ENCODE results near the gene ACP3. TPM values are rescaled to one million over a fixed set of nuclear protein-coding genes. Genes with fewer than 3 reads are reported as not detected.

Gene ACP3
- total RNA-seq, 1 donor from 2014 or later, result not detected

DNA sequence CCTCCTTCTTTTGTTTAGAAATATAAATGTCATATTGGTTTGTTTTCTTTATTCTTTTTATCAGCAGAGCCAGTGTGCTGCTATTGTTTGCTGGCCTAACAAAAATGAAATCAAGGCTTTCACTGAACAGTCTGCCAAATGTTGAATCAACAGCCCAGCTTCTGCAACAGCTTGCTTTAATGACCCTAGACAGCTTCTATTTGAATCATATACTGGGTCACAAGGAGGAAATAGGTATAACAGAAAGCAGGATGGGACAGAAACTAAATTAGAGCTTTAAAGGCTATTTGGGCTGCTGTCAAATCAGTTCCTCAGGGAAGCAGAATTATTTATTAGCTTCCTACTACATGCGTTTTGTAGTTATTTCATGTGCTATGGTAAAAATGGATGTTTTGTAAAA, 88.0 kb downstream of the ACP3 start:
- no peak for TF ChIP-seq EZH2 (IDR thresholded peaks at IDR 0.05; ENCODE audit: insufficient read depth, low read length)
- TF ChIP-seq, protein P1, sequence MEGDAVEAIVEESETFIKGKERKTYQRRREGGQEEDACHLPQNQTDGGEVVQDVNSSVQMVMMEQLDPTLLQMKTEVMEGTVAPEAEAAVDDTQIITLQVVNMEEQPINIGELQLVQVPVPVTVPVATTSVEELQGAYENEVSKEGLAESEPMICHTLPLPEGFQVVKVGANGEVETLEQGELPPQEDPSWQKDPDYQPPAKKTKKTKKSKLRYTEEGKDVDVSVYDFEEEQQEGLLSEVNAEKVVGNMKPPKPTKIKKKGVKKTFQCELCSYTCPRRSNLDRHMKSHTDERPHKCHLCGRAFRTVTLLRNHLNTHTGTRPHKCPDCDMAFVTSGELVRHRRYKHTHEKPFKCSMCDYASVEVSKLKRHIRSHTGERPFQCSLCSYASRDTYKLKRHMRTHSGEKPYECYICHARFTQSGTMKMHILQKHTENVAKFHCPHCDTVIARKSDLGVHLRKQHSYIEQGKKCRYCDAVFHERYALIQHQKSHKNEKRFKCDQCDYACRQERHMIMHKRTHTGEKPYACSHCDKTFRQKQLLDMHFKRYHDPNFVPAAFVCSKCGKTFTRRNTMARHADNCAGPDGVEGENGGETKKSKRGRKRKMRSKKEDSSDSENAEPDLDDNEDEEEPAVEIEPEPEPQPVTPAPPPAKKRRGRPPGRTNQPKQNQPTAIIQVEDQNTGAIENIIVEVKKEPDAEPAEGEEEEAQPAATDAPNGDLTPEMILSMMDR (IDR thresholded peaks at IDR 0.05; ENCODE audit: insufficient read depth, low read depth, low read length), result no peak
- no peak overlapping the region for H3K4me3 ChIP-seq (ENCODE audit: insufficient read depth, low read depth, low read length)
- no peak overlapping the region for H3K4me3 Mint-ChIP-seq (ENCODE audit: unreplicated experiment)
- no peaks in the 10 kb centered on the region for H3K36me3 Mint-ChIP-seq (ENCODE audit: low read depth, unreplicated experiment)
- DNase-seq (ENCODE audit: low read depth), result no peak
- no peaks in the 10 kb centered on the region for H3K79me2 ChIP-seq (ENCODE audit: insufficient read depth, low read length)
- H2AFZ ChIP-seq (ENCODE audit: low read depth, low read length), result no peak overlapping the region
- H3K9me3 Mint-ChIP-seq (ENCODE audit: unreplicated experiment), result no peaks in the 10 kb centered on the region
- no peaks in the 10 kb centered on the region for H3K36me3 ChIP-seq (ENCODE audit: insufficient read depth, low read length)
- no peak for FAIRE-seq
- no peak overlapping the region for H3K27ac Mint-ChIP-seq (ENCODE audit: unreplicated experiment)
- peaks cover 8% of the 10 kb centered on the region for H3K27me3 ChIP-seq (ENCODE audit: insufficient read depth, low read length)
- no peak overlapping the region for H3K27ac ChIP-seq (ENCODE audit: low read depth, low read length)
- H3K4me1 ChIP-seq (ENCODE audit: insufficient read depth, low read length), result no peaks in the 10 kb centered on the region
- no peaks in the 10 kb centered on the region for H3K4me1 Mint-ChIP-seq (ENCODE audit: low read depth, unreplicated experiment)
- H3K9me3 ChIP-seq (ENCODE audit: insufficient read depth, low read depth, low read length), result no peaks in the 10 kb centered on the region
- H4K20me1 ChIP-seq (ENCODE audit: insufficient read depth, low read length), result no peaks in the 10 kb centered on the region
- no peak overlapping the region for H3K9ac ChIP-seq (ENCODE audit: low read length)
- H3K27me3 Mint-ChIP-seq (ENCODE audit: low read depth, unreplicated experiment), result no peaks in the 10 kb centered on the region
- no peak overlapping the region for H3K4me2 ChIP-seq (ENCODE audit: low read length)

DNA sequence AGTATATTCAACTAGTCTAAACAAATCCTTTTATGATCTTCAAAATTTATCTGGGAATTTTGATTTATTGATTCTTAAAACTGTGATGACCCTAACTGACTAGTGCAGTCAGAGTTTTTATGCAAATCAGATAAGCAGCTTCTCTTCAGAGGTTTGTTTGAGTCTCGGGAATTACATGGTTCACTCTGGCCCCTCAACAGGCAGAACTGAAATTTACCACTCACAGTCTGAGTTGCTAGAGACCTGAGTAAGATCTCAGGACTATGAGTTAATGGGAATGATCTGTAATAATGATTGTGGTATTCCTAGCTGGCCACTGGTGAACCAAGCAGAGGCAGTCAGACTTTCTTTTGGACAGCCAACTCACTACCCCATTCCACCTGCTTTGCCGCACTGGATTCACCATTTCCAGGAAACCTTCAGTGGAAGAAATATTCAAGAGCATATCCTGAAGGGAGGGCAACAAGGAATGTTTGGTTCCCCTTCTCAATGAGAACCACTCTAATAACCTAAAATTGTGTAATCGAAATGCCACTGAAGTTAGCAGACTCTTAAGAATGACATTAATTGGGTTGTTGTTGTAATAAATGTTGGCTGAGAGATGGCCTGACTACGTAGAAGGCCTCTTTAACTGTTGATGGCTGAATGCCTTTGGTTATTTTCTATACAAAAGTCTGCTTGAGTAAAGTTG, 88.5 kb downstream of the ACP3 start:
- H3K27me3 ChIP-seq (ENCODE audit: insufficient read depth, low read length), result peaks cover 8% of the 10 kb centered on the region
- Mint-ChIP-seq H3K27ac (ENCODE audit: unreplicated experiment) (no peak overlapping the region), H3K27me3 (ENCODE audit: low read depth, unreplicated experiment) (no peaks in the 10 kb centered on the region), H3K36me3 (ENCODE audit: low read depth, unreplicated experiment) (no peaks in the 10 kb centered on the region), H3K4me1 (ENCODE audit: low read depth, unreplicated experiment) (no peaks in the 10 kb centered on the region), H3K4me3 (ENCODE audit: unreplicated experiment) (no peak overlapping the region), H3K9me3 (ENCODE audit: unreplicated experiment) (no peaks in the 10 kb centered on the region)
- no peak overlapping the region for H2AFZ ChIP-seq (ENCODE audit: low read depth, low read length)
- H3K4me3 ChIP-seq (ENCODE audit: insufficient read depth, low read depth, low read length), result no peak overlapping the region
- no peak overlapping the region for H3K27ac ChIP-seq (ENCODE audit: low read depth, low read length)
- DNase-seq (ENCODE audit: low read depth) (no peak), FAIRE-seq (no peak)
- no peaks in the 10 kb centered on the region for H3K4me1 ChIP-seq (ENCODE audit: insufficient read depth, low read length)
- TF ChIP-seq EZH2 (IDR thresholded peaks at IDR 0.05; ENCODE audit: insufficient read depth, low read length), result no peak
- TF ChIP-seq, protein P1 (IDR thresholded peaks at IDR 0.05; ENCODE audit: insufficient read depth, low read depth, low read length), result no peak
- H3K4me2 ChIP-seq (ENCODE audit: low read length), result no peak overlapping the region
- H3K9me3 ChIP-seq (ENCODE audit: insufficient read depth, low read depth, low read length), result no peaks in the 10 kb centered on the region
- H4K20me1 ChIP-seq (ENCODE audit: insufficient read depth, low read length), result no peaks in the 10 kb centered on the region
- no peaks in the 10 kb centered on the region for H3K36me3 ChIP-seq (ENCODE audit: insufficient read depth, low read length)
- H3K79me2 ChIP-seq (ENCODE audit: insufficient read depth, low read length), result no peaks in the 10 kb centered on the region
- H3K9ac ChIP-seq (ENCODE audit: low read length), result no peak overlapping the region

DNA sequence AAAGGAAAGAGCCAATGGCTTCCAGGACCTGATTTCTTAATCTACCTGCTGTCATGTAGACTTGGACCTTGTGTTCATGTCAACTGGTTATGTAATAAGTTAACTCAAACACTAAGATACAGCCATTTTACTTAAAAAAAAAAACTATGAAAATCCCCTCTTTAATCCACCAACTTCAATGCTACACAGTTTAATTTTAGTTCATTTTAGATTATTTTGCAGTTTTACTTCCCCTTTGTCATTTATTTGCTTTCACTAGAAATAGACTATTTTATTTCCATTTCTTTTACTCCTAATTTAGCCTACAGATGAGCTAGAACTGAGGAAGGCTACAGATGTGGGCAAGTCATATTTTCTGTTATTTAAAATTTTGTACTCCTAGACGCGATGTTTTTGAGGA, 89.4 kb downstream of the ACP3 start:
- peaks cover 4% of the 10 kb centered on the region for H3K27me3 ChIP-seq (ENCODE audit: insufficient read depth, low read length)
- H3K36me3 Mint-ChIP-seq (ENCODE audit: low read depth, unreplicated experiment), result no peaks in the 10 kb centered on the region
- no peak overlapping the region for H2AFZ ChIP-seq (ENCODE audit: low read depth, low read length)
- no peaks in the 10 kb centered on the region for H3K4me1 Mint-ChIP-seq (ENCODE audit: low read depth, unreplicated experiment)
- no peak overlapping the region for H3K4me3 ChIP-seq (ENCODE audit: insufficient read depth, low read depth, low read length)
- no peaks in the 10 kb centered on the region for H3K4me1 ChIP-seq (ENCODE audit: insufficient read depth, low read length)
- TF ChIP-seq, protein P1 (IDR thresholded peaks at IDR 0.05; ENCODE audit: insufficient read depth, low read depth, low read length), result no peak
- TF ChIP-seq EZH2 (IDR thresholded peaks at IDR 0.05; ENCODE audit: insufficient read depth, low read length), result no peak
- H3K9ac ChIP-seq (ENCODE audit: low read length), result no peak overlapping the region
- H3K79me2 ChIP-seq (ENCODE audit: insufficient read depth, low read length), result no peaks in the 10 kb centered on the region
- DNase-seq (ENCODE audit: low read depth) (no peak), FAIRE-seq (no peak)
- H3K4me2 ChIP-seq (ENCODE audit: low read length), result no peak overlapping the region
- no peak overlapping the region for H3K27ac ChIP-seq (ENCODE audit: low read depth, low read length)
- H3K36me3 ChIP-seq (ENCODE audit: insufficient read depth, low read length), result no peaks in the 10 kb centered on the region
- no peaks in the 10 kb centered on the region for H3K9me3 ChIP-seq (ENCODE audit: insufficient read depth, low read depth, low read length)
- H3K9me3 Mint-ChIP-seq (ENCODE audit: unreplicated experiment), result no peaks in the 10 kb centered on the region
- H3K27me3 Mint-ChIP-seq (ENCODE audit: low read depth, unreplicated experiment), result no peaks in the 10 kb centered on the region
- no peaks in the 10 kb centered on the region for H4K20me1 ChIP-seq (ENCODE audit: insufficient read depth, low read length)
- no peak overlapping the region for H3K27ac Mint-ChIP-seq (ENCODE audit: unreplicated experiment)
- no peak overlapping the region for H3K4me3 Mint-ChIP-seq (ENCODE audit: unreplicated experiment)
